LNCaP clone FGC (cell line): Measurements from ENCODE around the gene TPGS2.
A peak's percentile ranks its signal among the peaks of the same experiment; 100 is the strongest.

Experiments
- DNase-seq: peaks from one replicate; pipeline ENCODE4 v3.0.0-alpha.2; 2011; ENCODE audit warnings: low read depth
- H3K4me3 ChIP-seq: 2 replicates; pipeline ENCODE4 v1.5.1; 2011; ENCODE audit warnings: mild to moderate bottlenecking, low read depth, low read length, control low read depth
- CTCF ChIP-seq: IDR thresholded peaks from 2 replicates; pipeline ENCODE4 v1.5.1; 2012; ENCODE audit warnings: mild to moderate bottlenecking; ENCODE audit not compliant: control insufficient read depth, insufficient read depth; ENCODE audit errors: extremely low read depth

The TPGS2 gene

GRCh38 chr18:36809590-36810381, 19.0 kb downstream of the TPGS2 start:
- TF ChIP-seq CTCF = peak; percentile 82
- H3K4me3 ChIP-seq = no peak overlapping the region
- DNase-seq = peak; percentile 31

GRCh38 chr18:36808681-36809080, 20.1 kb downstream of the TPGS2 start:
- no peak for DNase-seq
- H3K4me3 ChIP-seq = no peak overlapping the region
- TF ChIP-seq CTCF = no peak

GRCh38 chr18:36805105-36805504, 23.7 kb downstream of the TPGS2 start:
- no peak for TF ChIP-seq CTCF
- DNase-seq = no peak
- no peak overlapping the region for H3K4me3 ChIP-seq

GRCh38 chr18:36798738-36799473, 29.9 kb downstream of the TPGS2 start:
- H3K4me3 ChIP-seq = no peak overlapping the region
- DNase-seq = no peak
- no peak for TF ChIP-seq CTCF

- DNase-seq = no peak
- no peak overlapping the region for H3K4me3 ChIP-seq
- no peak for TF ChIP-seq CTCF
These were observed 36.0 kb downstream of the TPGS2 start for GRCh38 chr18:36792634-36793283.

- no peak for TF ChIP-seq CTCF
- H3K4me3 ChIP-seq = no peak overlapping the region
- no peak for DNase-seq
These were observed 42.1 kb downstream of the TPGS2 start for GRCh38 chr18:36786686-36787085.
